RWPE2 (cell line): ENCODE data around the gene RNF150.

Experiments
- ATAC-seq: fragments of 200-7000 bp; cut with Tn5 transposase; 3 replicates; pipeline ENCODE4 v1.9.1; 2021; ENCODE audit warnings: low read depth
- DNase-seq: peaks from one replicate; pipeline ENCODE4 v3.0.0-alpha.2; 2020; ENCODE audit warnings: low spot score
- H3K27ac ChIP-seq: fragments of 450-650 bp; 2 replicates; pipeline ENCODE4 v1.5.1; 2017; ENCODE audit warnings: mild to moderate bottlenecking; ENCODE audit not compliant: poor library complexity, severe bottlenecking
- H3K27me3 ChIP-seq: fragments of 250-450 bp; sonication (Bioruptor Pico); 2 replicates; pipeline ENCODE4 v1.5.1; 2021; ENCODE audit warnings: mild to moderate bottlenecking, moderate library complexity; ENCODE audit not compliant: insufficient read depth, poor library complexity, severe bottlenecking
- H3K36me3 ChIP-seq: fragments of 250-450 bp; sonication (Bioruptor Pico); 2 replicates; pipeline ENCODE4 v1.5.1; 2020; ENCODE audit warnings: low read depth, mild to moderate bottlenecking, moderate library complexity
- H3K4me1 ChIP-seq: fragments of 250-450 bp; sonication (Bioruptor Pico); 2 replicates; pipeline ENCODE4 v1.5.1; 2021; ENCODE audit warnings: mild to moderate bottlenecking, moderate library complexity; ENCODE audit not compliant: insufficient read depth, poor library complexity, severe bottlenecking
- H3K4me3 ChIP-seq: fragments of 250-450 bp; sonication (Bioruptor Pico); 2 replicates; pipeline ENCODE4 v1.5.1; 2021; ENCODE audit warnings: mild to moderate bottlenecking, moderate library complexity; ENCODE audit not compliant: severe bottlenecking
- H3K9me3 ChIP-seq: fragments of 250-450 bp; sonication (Bioruptor Pico); 2 replicates; pipeline ENCODE4 v1.5.1; 2021; ENCODE audit warnings: mild to moderate bottlenecking, moderate library complexity; ENCODE audit not compliant: severe bottlenecking
- CTCF ChIP-seq: fragments of 450-650 bp; IDR thresholded peaks from one replicate; pipeline ENCODE4 v1.5.1; 2017; ENCODE audit warnings: mild to moderate bottlenecking, moderate library complexity; ENCODE audit not compliant: poor library complexity, severe bottlenecking

Gene RNF150

GRCh38 chr4:141132072-141132708 lies 1.1 kb downstream of the RNF150 start:
- H3K36me3 ChIP-seq, result no peaks in the 10 kb centered on the region
- ATAC-seq (peak; percentile 42; the same call in 1 of the 3 replicates), DNase-seq (no peak)
- no peaks in the 10 kb centered on the region for H3K4me1 ChIP-seq
- H3K4me3 ChIP-seq, result peak overlapping the region; percentile 45
- no peak for TF ChIP-seq CTCF
- no peak overlapping the region for H3K27ac ChIP-seq
- peaks cover 8% of the 10 kb centered on the region for H3K27me3 ChIP-seq
- no peaks in the 10 kb centered on the region for H3K9me3 ChIP-seq

- Histone ChIP-seq H3K27me3 (peaks cover 8% of the 10 kb centered on the region), H3K9me3 (no peaks in the 10 kb centered on the region), H3K36me3 (no peaks in the 10 kb centered on the region), H3K4me3 (peak overlapping the region; percentile 45), H3K27ac (no peak overlapping the region), H3K4me1 (no peaks in the 10 kb centered on the region)
- ATAC-seq, result no peak
- DNase-seq, result no peak
- no peak for TF ChIP-seq CTCF
Measured at GRCh38 chr4:141131723-141132071, 1.6 kb downstream of the RNF150 start.

GRCh38 chr4:141130947-141131605 lies 2.2 kb downstream of the RNF150 start:
- ATAC-seq (no peak), DNase-seq (no peak)
- Histone ChIP-seq H3K4me3 (no peak overlapping the region), H3K9me3 (no peaks in the 10 kb centered on the region), H3K4me1 (no peaks in the 10 kb centered on the region), H3K27ac (no peak overlapping the region), H3K36me3 (no peaks in the 10 kb centered on the region), H3K27me3 (peaks cover 8% of the 10 kb centered on the region)
- TF ChIP-seq CTCF, result no peak

GRCh38 chr4:141127884-141128283 lies 5.4 kb downstream of the RNF150 start:
- no peak overlapping the region for H3K27ac ChIP-seq
- H3K27me3 ChIP-seq, result peaks cover 8% of the 10 kb centered on the region
- no peaks in the 10 kb centered on the region for H3K36me3 ChIP-seq
- TF ChIP-seq CTCF, result no peak
- no peak overlapping the region for H3K4me3 ChIP-seq
- DNase-seq (no peak), ATAC-seq (no peak)
- no peaks in the 10 kb centered on the region for H3K9me3 ChIP-seq
- H3K4me1 ChIP-seq, result no peaks in the 10 kb centered on the region

- ATAC-seq (no peak), DNase-seq (no peak)
- peaks cover 2% of the 10 kb centered on the region for H3K27me3 ChIP-seq
Measured at GRCh38 chr4:141126769-141127168, 6.5 kb downstream of the RNF150 start.

More at GRCh38 chr4:141126769-141127168, 6.5 kb downstream of the RNF150 start:
- Histone ChIP-seq H3K36me3 (no peaks in the 10 kb centered on the region), H3K27ac (no peak overlapping the region), H3K9me3 (no peaks in the 10 kb centered on the region), H3K4me1 (no peaks in the 10 kb centered on the region), H3K4me3 (no peak overlapping the region)
- no peak for TF ChIP-seq CTCF
